Suprapubic skin (tissue), 4 donors: ENCODE results near the gene MED12L.

Experiments
- CTCF ChIP-seq, 2 donors: fragments of 200-600 bp in 1 of 2; fragments of 450-650 bp in 1 of 2; sonication (generic) in 1 of 2; IDR thresholded peaks; one replicate each; pipeline ENCODE4 v1.5.1; 2016 to 2019; ENCODE audit warnings: antibody characterized with exemption in 2 of 2, mild to moderate bottlenecking in 1 of 2, moderate library complexity in 1 of 2
- POLR2A ChIP-seq, 2 donors: fragments of 450-650 bp; IDR thresholded peaks; one replicate each; pipeline ENCODE4 v1.6.1; 2017; ENCODE audit warnings: antibody characterized with exemption in 2 of 2, mild to moderate bottlenecking in 2 of 2, moderate library complexity in 2 of 2
- POLR2AphosphoS5 ChIP-seq, 3 donors: sonication (generic); formaldehyde crosslinking; IDR thresholded peaks; one replicate each; pipeline ENCODE4 v1.6.1; 2017; ENCODE audit warnings: antibody characterized with exemption in 3 of 3

DNA sequence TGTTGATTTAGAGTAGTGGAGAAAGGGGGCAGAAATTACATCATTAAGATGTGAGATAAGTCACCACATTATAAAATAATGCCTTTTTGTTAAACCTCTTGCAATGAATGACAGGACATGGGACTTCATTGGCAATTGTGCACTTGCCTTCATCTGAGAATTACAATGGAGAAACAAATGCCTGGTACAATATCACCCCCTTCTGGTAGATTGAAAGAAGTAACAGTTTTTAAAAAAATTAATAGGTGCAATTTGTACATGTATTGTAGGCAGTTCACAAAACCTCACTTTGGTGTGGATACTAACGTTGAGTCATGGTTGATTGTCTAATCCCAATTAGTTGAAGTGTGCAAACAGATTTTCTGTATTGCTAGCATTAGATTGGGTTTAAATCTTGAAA, 197.5 kb downstream of the MED12L start:
- peak; percentile 55 to 58 for TF ChIP-seq CTCF (IDR thresholded peaks at IDR 0.05)
- TF ChIP-seq POLR2A (IDR thresholded peaks at IDR 0.05) = no peak
- TF ChIP-seq POLR2AphosphoS5 (IDR thresholded peaks at IDR 0.05) = no peak
